ENCODE results near the gene CAMK2N1.

- TF ChIP-seq BACH2 (CRISPR knock-in tag; IDR thresholded peaks at IDR 0.05; ENCODE audit: borderline replicate concordance) (no peak), OSR1 (CRISPR knock-in tag; IDR thresholded peaks at IDR 0.05) (no peak), GLIS3 (CRISPR knock-in tag; IDR thresholded peaks at IDR 0.05) (no peak)
Observed at GRCh38 chr1:20483098-20483832, 2.7 kb downstream of the CAMK2N1 start.

All from SK-N-SH treated with all-trans-retinoic acid at 6 μM for 48 hours (cell line).